GM19397 (cell line): Measurements from ENCODE around the gene MRM3.
"Not testable (repeated sequence)": the region's sequence is repeated elsewhere in the genome, so short reads cannot be mapped to it uniquely, and the experiment has no call there.

ENCODE experiments used
- ATAC-seq: cut with Tn5 transposase; IDR thresholded peaks from one replicate; pipeline ENCODE4 v1.9.1; 2021; ENCODE audit warnings: mild to moderate bottlenecking, moderate library complexity; ENCODE audit not compliant: unreplicated experiment

MRM3 gene

DNA sequence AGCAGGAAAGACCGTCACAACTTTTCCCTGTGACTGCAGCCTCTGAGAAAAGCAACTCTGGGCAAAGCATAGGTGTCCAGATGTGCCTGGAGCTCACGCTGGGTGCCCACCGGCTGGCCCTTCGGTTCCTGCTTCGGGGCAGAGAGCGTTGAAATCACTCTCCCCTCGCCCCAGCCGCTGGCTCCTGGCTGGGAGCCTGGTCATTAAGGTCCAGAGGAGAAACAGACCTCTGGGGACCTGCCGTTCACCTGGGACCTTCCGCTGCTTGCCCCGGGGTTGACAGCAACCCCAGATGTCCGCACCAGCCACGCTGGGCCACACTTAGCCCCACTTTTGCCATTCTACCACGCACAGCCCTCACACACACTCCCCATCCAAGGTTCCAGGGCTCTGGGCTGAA lies 13.1 kb downstream of the MRM3 start:
- no peak for ATAC-seq

GRCh38 chr17:795721-796120 lies 13.6 kb downstream of the MRM3 start:
- ATAC-seq = no peak

GRCh38 chr17:796609-797008 lies 14.5 kb downstream of the MRM3 start:
- no peak for ATAC-seq

DNA sequence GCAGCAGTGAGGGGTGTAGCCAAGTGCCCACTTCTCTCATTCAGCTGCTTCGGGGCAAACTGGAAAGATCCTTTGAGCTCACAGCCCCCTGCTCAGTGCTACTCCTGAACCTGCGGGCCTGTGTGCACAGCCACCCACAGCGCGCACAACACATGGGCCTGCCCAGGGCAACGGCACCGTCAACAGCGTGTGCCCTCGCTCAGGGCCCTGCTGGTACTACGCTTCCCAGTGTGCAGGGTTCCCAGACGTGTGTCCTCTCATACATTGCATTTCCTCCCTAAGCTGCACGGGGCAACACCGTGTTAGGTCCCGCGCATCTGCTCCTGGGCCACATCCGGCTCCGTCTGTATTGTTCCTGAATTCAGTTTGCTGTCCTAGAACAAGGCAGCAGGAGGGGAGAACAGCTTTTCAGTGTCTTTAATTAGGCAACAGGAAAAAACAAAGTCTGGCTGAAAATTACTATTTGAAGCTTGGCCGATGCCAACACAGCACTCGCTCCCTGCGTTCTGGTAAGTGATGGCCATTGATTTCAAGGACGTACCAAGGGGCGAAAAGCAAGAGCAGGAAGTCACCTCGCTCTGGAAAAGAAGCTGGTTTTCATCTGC lies 15.2 kb downstream of the MRM3 start:
- no peak for ATAC-seq

GRCh38 chr17:798246-798645 lies 16.1 kb downstream of the MRM3 start:
- ATAC-seq = no peak

GRCh38 chr17:799261-799660 lies 17.1 kb downstream of the MRM3 start:
- ATAC-seq = no peak

DNA sequence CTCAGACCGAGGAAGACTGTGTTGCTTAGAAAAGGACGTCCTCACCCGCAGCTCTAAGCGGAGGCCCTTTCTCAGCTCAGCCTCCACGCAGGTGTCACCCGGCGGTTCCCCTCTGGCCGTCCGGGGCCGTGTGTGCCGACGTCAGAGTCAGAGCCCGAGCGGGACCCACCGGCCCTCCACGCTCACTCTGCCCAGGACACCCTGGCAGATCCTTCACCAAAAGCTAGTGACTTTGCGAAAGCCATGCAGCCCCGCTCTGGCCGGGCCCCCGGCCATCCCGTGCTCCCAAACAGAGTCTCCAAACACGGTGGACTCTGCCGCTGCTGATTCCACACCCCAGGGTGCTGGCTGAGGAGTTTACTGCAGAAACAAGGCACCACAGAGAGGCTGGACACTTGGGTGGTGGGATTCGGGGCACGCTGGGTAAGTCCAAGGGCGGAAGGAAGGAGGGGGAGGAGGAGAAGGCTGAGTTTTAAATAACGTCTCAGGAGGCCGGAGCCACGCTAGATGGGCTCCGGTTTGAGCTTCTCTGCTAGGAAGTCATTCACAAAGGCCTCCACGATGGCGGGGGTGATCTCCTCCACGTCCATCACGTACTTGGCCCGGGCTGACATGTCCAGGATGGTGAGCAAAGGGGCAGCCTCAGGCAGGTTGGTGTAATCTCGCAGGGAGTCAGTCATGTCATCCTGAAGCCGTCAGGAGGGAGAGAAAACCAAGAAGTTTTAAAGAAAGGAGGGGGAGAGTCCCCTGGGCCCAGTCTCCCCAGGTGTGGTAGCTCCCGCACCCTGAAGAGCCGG lies 18.5 kb downstream of the MRM3 start:
- ATAC-seq = no peak

- ATAC-seq = no peak
Measured at GRCh38 chr17:801660-802059, 19.5 kb downstream of the MRM3 start.

DNA sequence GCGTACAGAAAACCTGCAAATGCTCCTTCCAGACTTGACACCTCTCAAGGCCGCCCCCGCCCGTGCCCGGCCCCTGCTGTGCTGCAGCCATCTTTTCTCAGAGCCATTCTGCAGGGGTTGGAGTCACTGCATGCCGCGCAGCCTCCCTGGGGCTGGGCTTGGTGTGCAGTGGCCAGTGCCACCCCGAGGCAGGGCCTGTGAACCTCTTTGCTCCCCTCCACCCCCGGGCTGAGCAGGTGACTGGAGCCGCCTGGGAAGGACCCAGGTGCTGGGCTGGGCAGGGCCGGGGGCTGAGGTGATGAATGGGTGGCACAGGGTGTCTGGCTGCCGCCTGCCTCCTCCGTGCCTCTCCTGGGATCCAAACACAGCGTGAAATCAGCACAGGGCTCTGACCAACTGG lies 20.3 kb downstream of the MRM3 start:
- ATAC-seq = no peak

- no peak for ATAC-seq
Measured at GRCh38 chr17:802901-803881, 21.0 kb downstream of the MRM3 start.

DNA sequence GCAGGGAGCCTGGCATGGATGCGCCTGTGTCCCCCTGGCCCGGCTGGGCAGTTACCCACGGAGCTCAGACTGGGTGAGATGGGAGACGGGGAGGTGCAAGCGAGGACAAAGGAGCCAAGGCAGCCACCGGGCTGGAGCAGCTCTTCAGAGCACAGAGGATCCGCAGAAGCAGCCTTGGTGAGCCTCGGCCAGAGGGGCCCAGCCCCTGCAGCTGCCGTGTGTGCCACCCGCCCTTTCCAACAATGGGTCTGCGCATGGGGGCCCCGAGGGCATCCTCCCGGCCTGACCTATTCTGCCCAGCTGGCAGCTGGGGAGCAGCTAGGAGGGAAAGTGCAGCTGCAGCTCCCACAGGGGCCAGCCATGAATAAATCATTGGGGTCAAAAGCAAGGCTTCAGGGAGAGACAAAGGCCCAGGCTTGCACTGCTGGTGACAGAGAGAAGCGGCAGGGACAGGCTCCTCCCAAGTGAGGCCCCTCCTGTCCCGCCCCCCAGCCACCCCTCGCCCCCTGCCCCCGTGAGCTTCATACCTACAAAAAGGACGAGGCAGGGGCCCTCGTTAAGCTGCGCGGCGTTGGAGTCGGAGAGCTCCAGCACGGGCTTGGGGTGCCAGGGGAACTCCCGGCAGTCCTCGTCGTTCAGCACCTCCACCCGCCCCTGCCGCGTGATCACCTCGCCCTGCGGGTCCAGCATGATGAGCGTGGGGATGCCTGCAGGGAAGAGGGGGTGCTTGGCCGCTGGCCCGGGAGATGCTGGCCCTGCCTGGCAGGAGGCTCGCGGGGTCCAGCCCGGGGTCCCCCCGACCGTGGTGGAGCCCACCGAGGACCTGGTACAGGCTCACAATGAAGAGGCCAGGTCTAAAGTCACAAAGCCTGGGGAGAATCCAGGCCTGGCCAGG lies 22.6 kb downstream of the MRM3 start:
- ATAC-seq = no peak

DNA sequence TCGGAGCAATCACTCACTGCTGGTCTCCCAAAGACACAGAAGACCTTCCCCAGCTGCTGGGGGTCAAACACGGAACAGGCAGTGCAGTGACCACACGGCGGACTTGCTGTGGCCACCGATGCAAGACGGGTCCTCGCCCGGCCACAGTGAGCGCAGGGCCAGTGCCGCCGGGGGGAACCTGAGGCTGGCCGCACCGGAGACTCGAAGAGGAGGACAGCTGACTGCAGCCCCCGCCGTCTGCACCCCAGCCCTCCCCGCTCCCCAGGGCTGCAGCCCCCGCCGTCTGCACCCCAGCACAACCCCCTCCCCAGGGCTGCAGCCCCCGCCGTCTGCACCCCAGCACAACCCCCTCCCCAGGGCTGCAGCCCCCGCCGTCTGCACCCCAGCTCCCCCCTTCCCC lies 23.7 kb downstream of the MRM3 start:
- not testable (repeated sequence) for ATAC-seq

DNA sequence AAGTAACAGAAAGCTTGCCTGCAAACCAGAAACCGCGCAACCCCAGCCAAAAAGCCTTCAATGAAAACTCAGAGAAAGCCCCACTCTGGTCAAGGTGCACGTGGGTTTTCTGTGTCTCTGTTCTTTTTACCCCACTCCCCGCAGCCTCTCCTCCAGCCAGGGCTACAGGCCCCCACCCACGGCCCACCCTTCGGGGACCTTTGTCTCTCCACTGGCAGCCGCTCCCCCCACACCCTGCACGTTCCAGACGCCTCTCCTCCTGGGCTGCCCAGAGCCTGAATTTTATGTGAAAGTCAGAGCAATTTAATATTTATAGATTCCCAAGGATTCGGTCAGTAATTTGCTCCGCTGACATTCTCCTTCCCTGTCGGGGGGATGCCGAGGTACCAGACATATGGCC lies 24.2 kb downstream of the MRM3 start:
- no peak for ATAC-seq

DNA sequence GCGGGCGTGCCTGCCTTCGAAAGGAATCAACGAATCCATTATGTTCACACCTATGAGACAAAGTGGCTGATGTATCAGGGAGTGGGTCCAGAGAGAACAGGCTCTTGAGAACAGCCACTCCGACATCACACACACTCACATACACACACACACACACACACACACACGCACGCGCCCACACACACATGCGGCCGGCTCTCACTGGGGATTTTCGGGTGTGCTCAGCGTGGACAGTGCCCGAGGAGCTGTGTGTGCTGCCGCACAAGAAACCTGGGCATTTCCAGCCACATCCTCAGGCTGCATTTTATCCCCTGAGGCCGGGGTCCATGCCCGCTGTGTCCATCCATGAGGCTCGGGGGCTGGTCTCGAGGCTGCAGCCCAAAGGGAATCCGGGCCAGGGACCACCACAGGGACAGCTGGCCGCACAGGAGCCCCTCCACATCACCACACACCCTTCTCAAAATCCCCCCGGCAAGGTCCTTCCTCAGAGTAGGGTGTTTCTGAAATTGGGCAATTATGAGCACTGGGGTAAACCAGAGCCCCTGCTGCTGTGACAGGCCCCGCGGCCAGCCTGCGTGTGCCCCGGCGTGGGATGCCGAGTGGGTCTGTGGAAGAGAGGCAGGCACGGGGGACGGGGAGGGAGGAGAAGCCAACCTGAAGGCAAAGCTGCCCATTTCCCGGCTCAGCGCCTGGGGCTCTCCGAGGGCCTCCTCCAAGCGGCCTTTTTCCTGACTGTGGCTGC lies 24.8 kb downstream of the MRM3 start:
- no peak for ATAC-seq

DNA sequence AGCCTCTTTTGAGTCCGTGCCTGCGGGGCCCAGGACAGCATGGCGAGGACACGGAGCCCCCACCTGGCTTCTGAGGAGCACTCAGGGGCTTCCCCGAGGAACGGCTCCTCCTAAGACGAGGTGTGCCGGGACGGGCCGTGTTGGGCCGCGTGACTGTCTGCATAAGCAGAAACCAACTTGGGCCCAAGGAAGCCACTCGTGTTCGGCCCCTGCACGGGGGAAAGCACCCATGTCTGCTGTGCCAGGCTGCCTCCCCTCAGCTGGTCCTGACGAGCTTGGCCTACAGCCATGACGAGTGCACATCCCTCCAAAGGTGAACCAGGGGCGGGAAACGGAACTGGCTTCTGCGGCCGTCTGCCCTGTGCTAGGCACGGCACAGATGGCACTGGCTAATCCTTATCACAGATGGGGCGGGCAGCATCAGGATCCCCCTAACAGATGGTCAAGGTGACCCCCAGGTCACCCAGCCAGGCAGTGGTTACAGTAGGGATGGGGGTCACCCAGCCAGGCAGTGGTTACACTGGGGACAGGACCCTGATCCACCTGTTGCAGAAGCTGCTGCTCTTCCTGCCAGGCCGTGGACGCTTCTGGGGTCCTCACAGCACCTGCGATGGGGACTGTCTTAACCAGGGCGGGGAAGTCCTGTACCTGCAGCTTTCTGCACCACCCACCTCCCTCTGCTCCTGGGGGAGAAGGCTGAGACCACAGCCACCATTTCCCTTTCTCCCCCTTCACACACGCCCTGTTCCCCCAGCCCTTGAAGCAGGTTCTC lies 25.6 kb downstream of the MRM3 start:
- ATAC-seq = no peak

- ATAC-seq = no peak
Measured at GRCh38 chr17:811051-811784, 29.1 kb downstream of the MRM3 start.

- no peak for ATAC-seq
Measured at GRCh38 chr17:812638-813204, 30.6 kb downstream of the MRM3 start.

DNA sequence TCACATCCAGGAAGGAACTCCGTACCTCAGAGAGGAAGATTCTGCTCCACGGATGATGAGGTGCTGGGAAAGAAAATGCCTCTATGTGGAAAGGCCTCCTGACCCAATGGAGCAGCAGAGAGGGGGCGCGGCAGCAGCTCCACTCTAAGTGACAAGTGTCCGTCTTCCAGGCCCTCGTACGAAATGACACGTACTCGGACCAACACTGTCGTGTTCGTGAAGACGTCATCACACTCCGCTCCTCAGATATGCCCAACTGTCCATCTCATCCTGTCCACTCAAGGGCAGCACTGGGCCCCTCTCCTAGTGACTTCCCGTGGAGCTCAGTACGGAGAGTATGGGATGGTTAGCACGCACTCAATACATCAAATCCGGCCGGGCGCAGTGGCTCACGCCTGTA lies 32.2 kb downstream of the MRM3 start:
- no peak for ATAC-seq
